GF-D8 (cell line): ENCODE results near the gene TMEM79.
A peak's percentile ranks its signal among the peaks of the same experiment; 100 is the strongest.

Experiments
- DNase-seq: peaks from one replicate; lab custom pipeline; 2025; lab: John Stamatoyannopoulos, UW

Gene TMEM79

GRCh38 chr1:156263288-156263655 lies 20.9 kb upstream of the TMEM79 start:
- DNase-seq, result no peak

GRCh38 chr1:156266051-156266450 lies 18.1 kb upstream of the TMEM79 start:
- no peak for DNase-seq

GRCh38 chr1:156268336-156268735 lies 15.8 kb upstream of the TMEM79 start:
- no peak for DNase-seq

- no peak for DNase-seq
Measured at GRCh38 chr1:156270314-156270713, 13.8 kb upstream of the TMEM79 start.

GRCh38 chr1:156276532-156276931 lies 7.6 kb upstream of the TMEM79 start:
- DNase-seq, result no peak

- DNase-seq, result no peak
Measured at GRCh38 chr1:156276966-156277381, 7.2 kb upstream of the TMEM79 start.

- no peak for DNase-seq
Measured at GRCh38 chr1:156279837-156280236, 4.3 kb upstream of the TMEM79 start.

- no peak for DNase-seq
Measured at GRCh38 chr1:156281281-156281680, 2.8 kb upstream of the TMEM79 start.

- no peak for DNase-seq
Measured at GRCh38 chr1:156281693-156282478, 2.2 kb upstream of the TMEM79 start.

- DNase-seq, result peak; percentile 94
Measured at GRCh38 chr1:156282479-156283222, 1.5 kb upstream of the TMEM79 start, which contains the start of gene SMG5. Gene SMG5, minus strand, starts transcription at chr1:156282825. Its CDS starts 145 bp downstream, at chr1:156282680.

GRCh38 chr1:156283521-156283920 lies 604 bp upstream of the TMEM79 start:
- no peak for DNase-seq

GRCh38 chr1:156284757-156285156 lies 632 bp downstream of the TMEM79 start:
- DNase-seq, result no peak

- DNase-seq, result no peak
Measured at GRCh38 chr1:156285437-156285836, 1.3 kb downstream of the TMEM79 start.

- DNase-seq, result no peak
Measured at GRCh38 chr1:156286061-156286460, 1.9 kb downstream of the TMEM79 start.

- DNase-seq, result no peak
Measured at GRCh38 chr1:156289857-156290256, 5.7 kb downstream of the TMEM79 start.

- no peak for DNase-seq
Measured at GRCh38 chr1:156291226-156292061, 7.3 kb downstream of the TMEM79 start.

- no peak for DNase-seq
Measured at GRCh38 chr1:156293098-156293434, 8.9 kb downstream of the TMEM79 start.

- no peak for DNase-seq
Measured at GRCh38 chr1:156293895-156294294, 9.8 kb downstream of the TMEM79 start.

GRCh38 chr1:156295391-156295947 lies 11.3 kb downstream of the TMEM79 start, which contains the start of gene GLMP:
Gene GLMP, minus strand, starts transcription at chr1:156295679. Its CDS starts 34 bp downstream, at chr1:156295645.
- no peak for DNase-seq

GRCh38 chr1:156298852-156299357 lies 14.8 kb downstream of the TMEM79 start, which contains the start of gene VHLL:
Gene VHLL, minus strand, starts transcription at chr1:156299307. Its CDS starts 118 bp downstream, at chr1:156299189.
- no peak for DNase-seq

GRCh38 chr1:156303241-156303640 lies 19.1 kb downstream of the TMEM79 start:
- DNase-seq, result no peak

GRCh38 chr1:156305215-156305614 lies 21.1 kb downstream of the TMEM79 start:
- no peak for DNase-seq
